ENCODE data around the gene TGFBR1.

TGFBR1 gene

DNA sequence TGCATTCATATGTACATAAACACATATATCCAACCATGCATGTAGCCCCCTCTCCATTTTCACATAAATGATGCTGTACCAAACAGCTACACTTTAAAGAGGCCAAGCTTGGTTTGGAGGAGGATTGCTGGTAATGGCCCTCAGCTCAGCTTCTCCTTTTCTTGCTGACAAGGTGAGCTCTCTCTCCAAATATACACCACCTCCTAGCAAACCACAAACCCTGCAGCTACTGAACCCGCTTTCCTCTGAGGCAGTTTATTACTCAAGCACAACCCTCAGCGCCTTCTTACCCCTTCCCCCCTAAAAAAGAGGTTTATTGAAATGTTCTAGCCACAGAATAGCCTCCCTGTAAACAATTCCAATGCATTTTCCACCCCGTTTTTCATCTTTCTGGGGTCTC, 62.8 kb downstream of the TGFBR1 start:
- DNase-seq, result no peak

DNA sequence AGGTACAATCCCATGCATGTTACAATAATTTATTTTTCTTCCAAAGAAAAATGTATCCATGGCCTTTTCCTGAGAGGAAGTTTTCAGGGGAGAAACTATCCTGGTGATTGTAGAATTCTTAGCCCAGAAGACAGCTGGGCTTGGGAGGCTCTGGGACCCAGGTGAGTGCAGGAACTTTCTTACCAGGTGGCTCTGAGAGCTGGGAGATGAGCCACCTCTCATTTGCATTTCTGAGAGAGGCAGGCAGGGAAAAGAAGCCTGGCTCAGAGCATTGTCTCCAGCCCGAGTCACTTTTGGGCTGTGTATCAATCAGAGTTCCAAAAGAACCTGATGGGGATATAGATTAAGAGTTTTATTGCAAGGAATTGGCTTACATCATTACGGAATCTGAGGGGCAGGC, 64.2 kb downstream of the TGFBR1 start:
- DNase-seq, result no peak

DNA sequence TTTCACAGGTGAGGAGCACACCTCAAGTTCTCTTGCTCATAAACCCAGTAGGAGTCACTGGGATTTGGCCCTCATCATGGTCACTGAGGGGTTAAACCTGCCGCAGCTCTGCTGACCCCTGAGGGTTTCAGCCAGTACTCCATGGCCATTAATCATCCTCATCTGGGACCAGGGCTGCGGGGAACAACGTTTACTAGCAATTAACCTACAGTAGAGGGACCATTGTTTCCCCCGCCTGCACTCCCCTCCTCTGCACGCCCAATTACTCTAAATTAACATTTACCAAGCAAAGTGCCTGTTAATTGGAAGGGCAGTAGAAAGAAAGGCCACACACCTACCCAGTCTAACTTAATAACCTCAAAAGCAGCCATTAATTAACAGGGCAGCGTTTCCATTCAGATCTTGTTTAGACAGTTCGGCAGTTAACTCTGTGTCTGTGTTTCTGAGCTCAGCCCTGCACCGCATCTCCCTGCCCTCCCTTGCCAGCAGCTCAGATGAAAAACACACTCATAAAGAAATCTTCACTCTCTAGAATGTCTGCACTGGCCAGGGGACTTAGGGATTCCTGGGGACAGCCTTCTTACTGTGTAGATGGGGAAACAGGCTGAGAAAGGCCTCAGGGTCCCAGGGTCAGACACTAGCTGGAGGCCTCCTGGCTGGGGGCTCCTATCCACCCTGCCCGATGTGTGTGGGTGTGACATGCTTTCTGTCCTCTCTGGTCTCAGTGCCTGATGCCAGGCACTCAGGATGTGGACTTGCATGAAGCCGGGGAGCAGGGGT, 65.3 kb downstream of the TGFBR1 start:
- DNase-seq, result no peak

DNA sequence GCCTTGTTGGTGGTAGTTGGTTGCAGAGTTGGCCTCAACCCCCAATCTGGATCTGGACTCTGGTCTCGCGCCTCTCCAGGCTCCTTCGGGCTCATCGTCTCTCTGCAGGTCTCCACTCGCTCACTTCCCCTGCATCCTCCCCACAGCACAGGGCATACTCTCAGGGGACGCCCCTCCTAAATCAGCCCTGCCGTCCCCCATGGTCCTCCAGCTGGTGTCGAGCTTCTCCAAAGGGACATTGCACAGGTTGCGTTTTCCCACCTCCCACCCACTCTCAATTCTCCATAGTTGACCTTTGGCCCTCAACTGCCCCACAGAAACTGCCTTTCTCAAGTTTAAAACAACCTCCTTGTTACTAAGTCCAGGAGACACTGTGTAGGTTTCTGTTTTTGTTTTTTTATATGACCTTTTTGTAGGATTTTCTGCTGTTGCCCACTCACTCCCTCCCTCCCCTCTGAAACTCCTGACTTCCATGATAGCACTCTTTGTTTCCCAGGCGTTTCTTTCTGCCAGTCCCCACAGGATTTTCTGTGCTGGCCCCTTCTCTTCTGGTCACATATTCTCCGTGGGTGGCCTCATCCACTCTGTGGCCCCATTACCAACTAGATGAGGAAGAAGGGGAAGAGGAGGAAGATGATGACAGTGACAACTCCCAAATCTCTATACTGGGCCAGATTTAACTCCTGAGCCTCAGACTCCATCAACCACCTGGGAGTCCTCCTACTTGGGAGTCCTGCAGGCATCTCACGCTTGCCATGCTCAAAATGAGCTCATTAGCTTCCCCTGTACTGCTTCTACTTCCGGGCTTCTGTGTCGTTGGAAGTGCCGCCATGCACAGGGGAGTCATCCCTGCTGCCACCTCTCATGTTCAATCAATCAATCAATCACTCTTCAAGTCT, 66.6 kb downstream of the TGFBR1 start:
- no peak for DNase-seq

DNA sequence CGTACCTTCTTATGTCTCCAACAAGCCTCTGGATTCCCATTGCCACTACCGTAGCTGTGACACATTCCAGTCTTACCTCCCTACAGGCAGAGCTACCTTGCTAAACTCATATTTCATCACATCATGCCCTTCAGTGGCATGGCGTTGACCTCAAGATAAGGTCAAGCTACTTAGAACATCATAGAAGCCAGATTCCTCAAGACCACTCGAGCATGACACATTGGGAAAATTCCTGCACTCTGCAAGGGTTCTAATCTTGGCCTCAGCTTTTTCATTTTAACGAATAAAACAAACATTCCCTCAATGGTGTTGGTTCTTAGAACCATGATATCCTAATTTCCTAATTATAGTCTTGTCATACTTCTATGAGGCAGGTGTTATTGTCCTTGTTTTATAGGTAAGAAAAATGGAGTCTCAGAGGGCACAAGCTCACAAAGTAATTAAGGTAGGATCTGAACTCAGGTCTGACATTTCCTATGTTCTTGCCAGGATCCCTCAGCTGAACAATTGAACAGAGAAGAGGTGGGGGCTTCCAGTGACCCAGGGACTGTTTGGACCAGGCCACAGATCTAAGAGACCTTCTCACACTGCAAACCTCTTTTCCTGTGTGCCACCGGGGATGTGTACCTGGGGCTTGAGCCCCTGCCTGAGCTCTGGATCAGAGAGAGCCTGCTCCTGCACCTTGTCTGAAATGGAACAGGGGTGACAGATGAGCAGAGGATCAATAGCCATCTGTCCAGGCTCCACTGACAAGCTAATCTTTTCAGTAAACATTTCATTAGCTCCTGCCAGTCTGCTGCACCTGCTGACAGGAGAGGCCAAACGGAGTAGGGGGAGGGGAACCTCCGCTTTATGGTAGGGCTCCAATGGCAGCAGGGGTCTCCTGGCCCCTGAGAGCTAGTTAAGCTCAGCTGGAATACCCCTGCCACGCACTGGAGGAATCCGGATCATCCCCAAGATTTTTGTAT, 67.5 kb downstream of the TGFBR1 start:
- DNase-seq, result no peak

DNA sequence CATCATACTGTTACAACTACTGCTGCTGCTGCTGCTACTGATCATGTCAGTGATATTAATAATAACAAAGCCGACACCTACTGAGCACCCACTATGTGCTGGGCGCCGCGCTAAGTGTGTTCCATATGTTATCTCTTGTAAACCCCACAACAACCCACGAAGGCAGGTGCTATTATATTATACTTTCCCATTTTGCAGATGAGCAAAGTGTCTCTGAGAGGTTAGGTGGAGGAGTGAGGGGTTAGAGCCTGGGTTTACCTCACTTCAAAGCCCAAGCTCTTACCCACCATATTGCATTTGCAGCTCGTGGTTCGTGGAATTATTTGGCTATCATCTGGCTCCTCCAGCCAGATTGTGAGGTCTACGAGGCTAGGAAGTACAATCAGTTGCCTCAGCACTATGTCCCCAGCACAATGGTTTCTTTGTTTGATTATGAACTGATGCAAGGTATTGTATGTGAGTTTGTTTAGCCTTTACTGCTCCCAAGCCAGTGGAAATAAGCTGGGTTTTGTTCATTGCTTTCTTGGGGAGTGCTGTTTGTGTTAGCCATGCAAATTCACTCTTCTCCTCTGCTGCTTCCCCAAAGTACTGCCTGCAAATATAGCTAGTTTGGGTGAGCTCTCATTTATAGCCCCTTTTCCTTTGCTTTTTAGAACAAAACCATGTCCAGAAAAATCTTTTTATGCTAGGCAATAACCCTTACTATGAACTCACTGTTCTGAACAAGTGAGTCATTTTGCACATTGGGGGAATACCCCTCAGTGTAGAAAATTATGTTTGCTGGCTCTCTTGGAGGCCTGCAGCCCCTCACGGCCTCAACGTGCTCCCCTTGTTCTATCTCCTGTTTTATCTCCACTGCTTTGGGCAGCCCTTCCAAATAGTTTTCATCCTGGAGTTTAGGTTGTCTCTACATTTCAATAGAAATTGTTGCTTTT, 68.9 kb downstream of the TGFBR1 start:
- DNase-seq, result peak in 2 of 51 donors; percentile 8 to 15

DNA sequence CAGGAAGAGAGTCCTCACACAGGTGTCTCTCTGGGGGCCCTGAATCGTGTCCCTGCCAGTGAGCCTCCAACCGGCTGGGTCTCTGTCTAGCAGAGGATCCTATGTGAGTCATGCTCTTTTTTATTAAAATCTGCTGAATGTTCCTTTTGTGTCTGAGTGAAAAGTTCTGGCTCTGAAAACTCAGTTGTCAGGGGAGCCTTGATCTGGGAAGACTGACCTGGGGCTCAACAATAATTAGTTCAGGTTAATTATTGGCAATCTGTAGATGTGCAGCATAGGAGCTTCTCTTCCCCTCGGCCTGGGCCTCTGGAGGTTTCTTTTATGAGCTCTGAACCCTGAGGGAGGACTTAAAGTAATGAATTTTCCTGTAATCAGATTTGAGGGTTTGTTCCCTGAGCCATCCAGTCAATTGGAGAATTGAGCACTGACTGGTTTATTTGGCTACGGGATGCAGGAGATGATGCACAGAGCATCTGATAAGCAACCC, 71.7 kb downstream of the TGFBR1 start:
- no peak for DNase-seq

DNA sequence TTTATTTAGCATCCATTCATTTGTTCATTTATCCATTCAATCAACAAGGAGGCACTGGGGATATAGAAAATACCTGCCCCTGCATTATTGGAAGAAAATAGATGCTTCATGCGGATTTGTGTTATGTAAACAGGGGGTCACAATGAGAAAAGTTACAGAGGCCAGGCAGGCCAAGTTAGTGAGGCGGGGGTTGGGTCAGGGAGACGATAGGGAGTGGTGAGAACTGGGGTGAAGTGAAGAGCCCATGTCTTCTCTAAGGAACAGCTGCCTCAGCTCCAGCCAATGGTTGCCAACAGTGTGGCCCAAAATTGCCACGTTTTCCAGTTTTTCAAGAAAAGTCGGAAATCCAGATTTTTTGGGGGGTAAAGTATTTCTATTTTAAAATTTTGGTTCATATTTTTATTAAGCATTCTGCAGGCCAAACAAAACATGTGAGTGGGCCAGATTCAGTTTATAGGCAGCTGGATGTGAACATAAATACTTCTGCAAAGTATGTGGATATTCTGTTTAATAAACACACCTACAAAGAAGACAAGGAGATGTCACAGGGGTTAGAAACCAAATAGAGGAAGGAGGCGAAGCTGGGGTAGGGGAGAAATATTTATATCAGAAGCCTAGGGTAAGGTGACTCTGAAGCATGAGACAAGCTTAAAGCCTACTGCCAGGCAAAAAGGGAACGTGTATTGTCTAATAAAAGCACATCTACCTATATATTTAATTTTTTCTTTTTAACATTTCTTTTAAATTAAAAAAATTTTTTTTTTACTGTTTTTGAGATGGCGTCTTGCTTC, 72.9 kb downstream of the TGFBR1 start:
- no peak for DNase-seq

DNA sequence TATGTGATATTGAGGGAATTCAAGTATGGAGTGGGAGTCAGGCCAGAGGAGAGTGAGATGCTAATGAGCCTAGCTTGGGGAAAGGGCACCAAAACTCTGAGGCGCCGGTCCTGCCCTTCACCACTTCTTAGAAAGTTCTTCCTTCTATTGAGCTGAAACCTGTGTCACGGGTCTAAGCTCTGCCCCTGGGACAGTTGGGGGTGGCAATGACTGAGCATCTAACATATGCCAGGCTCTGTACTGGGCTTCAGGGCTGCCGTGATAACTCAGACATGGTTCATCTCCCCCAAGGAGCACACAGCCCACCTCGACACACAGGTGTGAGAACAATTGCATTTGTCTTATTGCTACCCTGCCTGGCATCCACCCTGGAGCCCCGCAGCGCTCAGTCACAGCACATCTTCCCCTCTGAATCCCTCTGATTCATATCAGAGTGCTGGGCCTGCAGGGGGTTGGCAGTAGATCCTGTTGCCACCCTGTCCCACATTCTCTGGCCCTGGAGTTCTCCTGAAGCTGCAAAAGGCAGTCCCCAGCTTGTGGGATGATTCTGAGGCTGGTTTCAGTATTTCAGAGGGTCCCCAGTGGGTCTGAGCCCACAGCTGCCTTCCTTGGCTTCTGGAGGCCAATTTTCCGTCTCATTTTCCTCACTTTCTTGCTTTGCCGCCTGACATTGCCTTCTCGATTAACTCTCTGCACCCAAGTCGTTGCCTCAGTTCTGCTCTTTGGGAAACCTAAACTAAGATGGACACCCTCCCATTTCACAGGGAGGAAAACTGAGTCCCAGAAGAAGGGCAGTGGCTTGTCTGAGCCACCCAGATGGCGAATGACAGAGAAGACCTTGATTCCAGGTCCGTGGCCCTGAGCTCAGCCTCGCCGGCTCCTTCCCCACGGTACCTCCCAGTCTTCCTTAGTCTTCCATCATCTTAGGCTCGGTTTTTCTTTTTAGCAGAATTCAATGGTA, 74.3 kb downstream of the TGFBR1 start:
- no peak for DNase-seq

DNA sequence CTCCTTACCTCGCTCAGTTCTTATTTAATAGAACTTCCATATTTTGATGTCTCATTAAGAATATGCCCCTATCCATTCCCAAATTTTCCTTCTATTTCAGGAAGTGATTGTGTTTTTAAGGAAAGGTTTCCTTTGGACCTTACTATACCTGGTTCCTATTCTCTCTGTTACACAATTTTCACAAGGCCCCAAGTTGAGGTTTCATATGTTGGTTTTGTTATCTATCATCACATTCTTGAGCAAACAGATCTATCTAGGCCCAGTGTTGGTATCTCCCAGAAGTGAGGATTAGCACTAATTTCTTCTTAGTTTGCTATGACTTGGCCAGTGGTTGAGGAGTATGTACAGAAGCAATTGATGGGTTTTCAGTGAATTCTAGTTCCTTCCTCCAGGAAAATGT, 75.3 kb downstream of the TGFBR1 start:
- DNase-seq, result no peak

DNA sequence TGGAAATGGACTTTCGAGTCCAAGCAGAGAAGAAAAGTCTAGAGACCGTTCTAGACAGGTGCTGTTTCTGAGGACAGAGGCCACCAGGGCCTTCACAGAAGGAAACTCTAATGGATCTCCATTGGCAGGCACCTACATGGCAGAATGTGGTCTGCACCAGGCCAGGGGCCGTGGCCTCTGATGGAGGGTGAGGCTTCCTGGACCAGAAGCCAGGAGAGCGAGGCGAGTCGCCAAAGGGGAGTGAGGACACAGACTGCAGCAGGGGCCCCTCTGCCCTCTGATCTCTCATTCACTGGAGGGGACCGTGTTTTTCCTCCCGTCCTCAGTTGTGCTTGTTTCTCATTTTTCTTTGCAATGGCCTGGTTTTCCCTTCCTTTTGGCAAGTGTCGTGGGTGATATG, 75.7 kb downstream of the TGFBR1 start:
- DNase-seq, result no peak

DNA sequence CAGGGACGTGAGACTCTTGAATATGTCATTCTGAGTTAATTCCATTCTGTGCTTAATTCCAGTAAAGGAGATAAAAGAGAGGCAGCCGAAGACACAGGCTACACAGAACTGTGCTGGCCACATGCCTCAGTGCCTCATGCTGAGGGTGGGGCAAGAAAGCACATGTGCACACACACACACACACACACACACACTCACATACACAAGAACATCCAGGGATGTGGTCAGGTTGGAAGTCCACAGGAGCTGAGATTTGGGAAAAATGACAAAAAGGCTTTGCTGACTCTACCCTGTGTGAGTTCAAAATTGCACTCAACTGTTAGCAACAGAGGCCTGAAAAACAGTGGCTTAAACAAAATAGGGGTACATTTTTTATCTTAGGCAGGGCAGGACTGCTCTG, 76.3 kb downstream of the TGFBR1 start:
- DNase-seq, result no peak

DNA sequence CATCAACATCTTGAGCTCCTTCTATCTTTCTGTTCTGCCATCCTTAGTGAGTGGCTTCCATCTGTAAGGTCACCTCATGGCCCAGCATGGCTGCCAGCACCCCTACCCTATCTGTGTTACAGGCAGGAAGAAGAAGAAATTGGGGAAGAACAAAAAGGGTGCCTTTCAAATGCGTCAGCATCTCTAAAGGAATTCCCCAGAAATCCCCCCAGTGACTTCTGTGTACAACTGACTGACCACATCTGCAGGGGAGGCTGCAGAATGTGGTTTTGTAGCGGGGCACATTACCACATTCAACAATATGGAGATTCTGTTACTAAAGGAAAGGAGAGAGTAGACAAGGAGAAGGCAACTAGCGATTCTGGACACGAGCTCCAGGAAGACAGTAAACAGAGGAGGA, 76.7 kb downstream of the TGFBR1 start:
- no peak for DNase-seq

DNA sequence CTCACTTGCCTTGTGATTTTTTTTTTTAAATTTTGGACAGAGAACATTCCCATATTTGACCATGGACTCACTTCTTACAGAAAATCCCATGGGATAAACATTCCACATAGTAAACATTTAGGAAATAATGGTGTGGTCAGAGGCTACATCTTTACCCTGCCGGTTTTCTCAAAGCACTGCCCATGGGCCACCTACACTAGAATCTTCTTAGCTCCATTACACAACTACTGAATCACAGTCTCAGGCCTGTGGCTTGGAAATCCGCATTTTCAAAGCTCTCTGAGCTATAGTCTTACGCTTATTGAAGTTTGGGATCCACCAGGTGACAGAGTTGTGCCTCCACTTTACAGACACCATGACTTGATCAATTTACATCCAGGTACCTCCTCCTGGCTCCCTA, 77.4 kb downstream of the TGFBR1 start:
- no peak for DNase-seq

DNA sequence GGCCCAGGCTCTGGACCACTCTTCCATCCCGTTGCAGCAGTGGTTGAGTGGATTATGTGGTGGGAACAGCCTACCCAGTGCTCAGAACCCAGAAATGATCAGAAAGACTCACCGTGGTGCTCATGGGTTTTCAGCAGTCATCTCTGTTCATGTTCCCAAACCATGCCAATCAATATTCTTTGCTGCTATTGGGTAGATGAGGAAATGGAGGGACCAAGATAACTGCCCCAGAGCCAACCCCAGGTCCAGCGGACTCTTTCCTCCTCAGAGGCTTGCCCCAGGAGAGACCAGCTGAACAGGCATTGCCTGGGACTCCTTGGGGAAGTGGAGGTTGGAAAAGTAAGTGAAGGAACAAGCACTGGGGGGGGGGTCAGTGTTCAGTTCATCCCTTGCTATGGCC, 78.7 kb downstream of the TGFBR1 start:
- no peak for DNase-seq

DNA sequence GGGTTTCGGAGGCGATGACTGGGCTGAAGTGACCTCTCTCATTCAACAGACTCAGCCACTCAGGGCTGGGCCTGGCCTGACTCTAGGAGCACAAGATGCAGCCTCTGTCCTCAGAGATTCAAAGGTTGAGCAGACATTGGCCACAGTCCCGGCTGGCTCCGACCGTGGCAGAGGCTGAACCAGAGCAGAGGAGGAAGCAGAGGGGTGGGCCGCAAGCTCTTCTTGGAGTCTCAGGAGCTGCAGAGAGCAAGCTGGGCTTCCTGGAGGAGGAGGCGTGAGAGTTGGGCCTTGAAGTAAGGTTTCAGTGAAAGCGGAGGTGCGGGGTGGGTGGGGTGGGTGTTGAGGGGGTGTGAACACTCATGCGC, 79.2 kb downstream of the TGFBR1 start:
- no peak for DNase-seq

DNA sequence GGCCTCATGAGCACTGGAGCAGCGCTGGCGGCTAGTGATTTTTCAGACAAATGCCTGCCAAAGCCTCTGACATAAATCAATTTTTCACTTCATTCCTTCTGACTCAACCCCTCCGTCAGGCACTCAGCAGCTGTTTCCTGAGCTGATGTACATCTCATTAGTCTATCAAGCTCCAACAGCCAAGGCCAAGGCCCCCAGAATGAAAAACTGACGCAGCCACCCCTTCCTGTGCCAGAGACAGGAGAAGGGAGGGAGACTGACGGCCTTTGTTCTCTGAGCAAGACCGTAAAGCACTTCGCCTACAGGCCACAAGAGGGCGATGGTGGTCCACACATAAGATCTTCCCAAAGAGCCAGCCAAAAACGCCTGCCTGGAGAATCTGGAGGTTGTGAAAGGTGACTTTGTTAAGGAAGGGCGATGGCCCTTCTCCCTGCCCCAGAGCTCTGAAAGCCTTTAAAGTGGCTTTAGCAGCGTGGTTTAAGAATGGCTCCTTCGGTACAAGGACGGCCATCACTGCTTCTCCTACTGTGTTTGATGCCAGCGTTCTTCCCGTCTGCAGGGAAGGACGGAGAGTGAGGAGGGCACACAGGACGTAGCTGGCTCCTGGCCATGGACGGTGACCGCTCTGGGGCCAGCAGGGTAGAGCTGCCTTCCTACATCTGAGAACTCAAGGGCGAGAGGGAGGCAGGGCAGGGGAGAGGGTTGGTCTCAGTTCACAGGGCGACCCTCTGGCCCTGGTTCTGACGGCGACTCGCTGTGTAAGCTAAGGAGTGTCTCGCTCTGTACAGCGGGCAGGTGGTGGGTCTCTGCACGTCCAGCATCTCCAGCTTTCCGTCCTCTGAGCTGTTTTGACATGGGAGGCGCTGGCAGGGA, 79.8 kb downstream of the TGFBR1 start:
- peak; percentile 13 to 90 (median 70) for DNase-seq

DNA sequence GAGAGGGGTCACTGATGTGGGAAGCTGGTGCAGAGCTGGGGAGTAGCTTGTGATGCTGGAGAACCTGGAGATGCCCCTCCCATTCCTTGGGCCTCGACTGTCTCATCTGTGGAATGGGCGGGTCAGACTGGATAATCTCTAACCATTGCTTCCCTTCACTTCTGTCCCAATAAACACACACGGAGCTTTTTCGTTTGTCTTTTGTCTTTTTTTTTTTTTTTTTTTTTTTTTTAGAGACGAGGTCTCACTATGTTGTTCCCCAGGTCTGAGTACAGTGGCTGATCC, 80.4 kb downstream of the TGFBR1 start:
- no peak for DNase-seq

Data from hypothalamus (tissue), 51 donors.